Measurements from ENCODE around the gene ARL17B. TPM values are rescaled to one million over a fixed set of nuclear protein-coding genes. Genes with fewer than 3 reads are reported as not detected.

Gene ARL17B
- 52.7 TPM for total RNA-seq

GRCh38 chr17:46361755-46362154, at the start of gene ARL17B:
Gene ARL17B, minus strand, starts transcription at chr17:46361766. Its CDS starts 3,369 bp downstream, at chr17:46358397.

GRCh38 chr17:46294831-46295230, 66.7 kb downstream of the ARL17B start, which contains the start of gene LRRC37A:
Gene LRRC37A, plus strand, starts transcription at chr17:46295131. Its CDS starts 3 bp downstream, at chr17:46295134.

Other genes starting within 250 kb of the ARL17B start
- gene KANSL1, start 168.3 kb downstream of the ARL17B start, total RNA-seq, result 202 TPM
- 5.1 TPM for gene LRRC37A, start 66.6 kb downstream of the ARL17B start, total RNA-seq
- 16.7 TPM for gene LRRC37A2, start 150.7 kb upstream of the ARL17B start, total RNA-seq
- gene ARL17A, start 217.9 kb upstream of the ARL17B start, total RNA-seq, result 25.3 TPM
- gene NSF, start 228.9 kb upstream of the ARL17B start, total RNA-seq, result 76.4 TPM